Globus pallidus (tissue), 1 donor: ENCODE results near the gene LPAR3.

Experiments used
- DNase-seq: peaks from one replicate; pipeline ENCODE4 v3.0.0-alpha.2; 2015; ENCODE audit warnings: low spot score

Gene LPAR3

DNA sequence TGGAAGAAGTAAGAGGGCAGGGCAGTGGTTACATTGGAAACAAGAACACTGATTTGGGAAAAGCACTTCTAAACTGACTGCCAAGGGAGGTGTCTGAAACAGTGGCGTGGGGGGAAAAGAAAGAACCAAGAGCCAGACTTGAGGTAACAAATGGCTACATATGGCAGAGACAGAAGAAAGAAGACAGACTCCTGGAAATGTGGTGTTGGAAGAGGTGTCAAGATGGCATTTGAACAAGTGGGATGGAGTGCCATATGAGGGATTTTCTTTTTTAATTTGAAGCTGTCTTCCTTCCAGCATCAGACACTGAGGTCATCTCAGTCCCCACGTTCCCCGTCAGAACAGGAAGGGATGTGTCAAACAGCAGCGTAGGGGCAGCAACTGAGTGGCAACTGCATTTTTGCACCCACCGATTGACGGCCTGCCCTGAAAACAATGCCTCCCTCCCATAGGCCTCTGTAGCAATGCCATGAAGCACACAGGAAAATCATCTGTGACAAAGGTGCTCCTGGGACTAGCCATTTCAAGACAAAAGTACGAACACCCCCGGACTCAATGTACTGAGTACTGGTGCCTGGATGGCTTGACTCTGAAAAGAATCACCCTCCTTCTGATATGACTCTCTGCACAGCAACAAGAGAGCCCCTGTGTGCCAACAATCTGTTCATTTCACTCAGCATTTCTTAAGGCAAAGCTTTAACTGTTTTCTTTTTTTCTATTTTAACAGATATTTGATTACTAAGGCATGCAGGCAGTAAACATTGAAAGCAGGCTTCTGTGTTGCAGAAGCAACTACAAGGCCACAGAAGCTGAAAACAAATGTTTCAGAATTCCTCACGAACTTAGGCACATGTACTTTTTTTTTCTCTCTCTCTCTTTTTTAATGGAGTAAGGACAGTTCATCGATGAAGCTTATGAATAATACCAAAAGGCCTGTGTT, 37.0 kb downstream of the LPAR3 start:
- DNase-seq: no peak

- DNase-seq: no peak
These were observed 37.8 kb downstream of the LPAR3 start for GRCh38 chr1:84855168-84855567.

DNA sequence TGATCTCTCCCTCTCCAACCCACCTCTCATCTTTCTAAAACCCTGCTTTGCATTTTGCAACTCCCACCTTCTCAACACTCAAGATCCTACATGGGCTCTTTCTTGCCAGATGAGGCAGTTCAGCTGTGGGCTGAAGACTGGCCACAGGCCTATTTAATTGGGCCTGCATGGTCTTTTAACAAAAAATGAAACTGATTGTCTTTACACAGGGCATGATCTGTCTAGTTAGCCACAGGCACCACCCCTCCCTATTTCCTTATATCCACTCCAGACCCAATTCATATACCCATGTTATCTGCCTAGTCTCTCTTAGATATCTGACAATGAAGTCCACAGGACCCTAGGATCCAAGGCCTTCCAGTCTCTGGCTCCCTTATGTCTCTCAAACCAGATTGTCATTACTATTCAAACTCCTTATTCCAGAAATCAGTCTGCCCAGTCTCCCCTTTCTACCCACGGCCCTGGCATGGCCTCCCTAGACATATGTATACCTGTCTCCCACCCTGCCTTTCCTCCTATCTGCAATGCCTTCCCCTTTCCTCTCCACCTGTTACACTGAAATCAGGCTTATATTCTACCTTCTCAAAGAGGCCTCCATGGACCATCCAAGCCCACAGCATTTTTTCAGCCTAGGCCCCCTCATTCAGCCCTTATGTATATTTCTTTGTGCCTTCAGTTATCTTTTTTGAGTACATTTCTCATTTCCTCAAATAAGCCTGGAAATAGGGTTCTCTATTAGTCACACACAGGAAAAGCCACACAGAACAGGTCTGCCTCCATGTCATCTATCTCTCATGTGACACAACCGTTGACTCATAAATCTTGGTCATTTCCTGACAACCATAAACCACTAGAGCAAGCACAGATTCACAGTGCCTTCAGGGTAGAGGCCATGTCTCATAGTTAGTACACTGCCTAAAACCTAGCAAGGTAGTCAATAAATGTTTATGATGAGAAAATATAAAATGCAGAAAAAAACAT, 39.0 kb downstream of the LPAR3 start:
- no peak for DNase-seq

- DNase-seq: no peak
These were observed 41.2 kb downstream of the LPAR3 start for GRCh38 chr1:84851839-84852238.

DNA sequence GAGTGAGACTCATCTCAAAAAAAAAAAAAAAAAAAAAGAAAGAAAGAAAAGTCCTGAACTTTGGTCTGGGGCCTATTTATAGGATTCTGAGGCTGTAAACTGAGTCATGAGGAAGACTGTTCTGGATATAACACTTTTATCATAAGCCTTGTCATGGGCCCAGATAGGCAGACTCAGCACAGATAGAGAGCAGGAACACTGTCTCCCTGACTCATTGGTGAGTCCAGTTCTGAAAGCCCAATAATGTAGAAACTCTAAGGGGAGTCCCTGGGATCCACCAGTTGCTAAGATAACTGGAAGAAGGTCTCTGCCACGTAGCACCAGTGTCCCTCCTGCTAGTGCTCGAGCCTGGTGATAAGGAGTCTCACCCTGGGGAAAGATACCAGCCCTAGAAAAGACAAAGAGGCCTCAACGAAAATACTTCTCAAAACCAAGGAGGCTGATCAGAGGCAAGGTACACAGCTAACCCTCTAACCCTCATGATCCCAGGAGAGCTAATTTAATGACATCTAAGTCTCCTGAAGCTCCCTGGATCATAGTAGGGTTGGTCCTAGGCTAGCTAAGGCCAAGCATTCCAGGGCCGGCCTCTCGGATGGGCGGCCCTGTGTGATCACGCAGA, 43.5 kb downstream of the LPAR3 start:
- DNase-seq: no peak

DNA sequence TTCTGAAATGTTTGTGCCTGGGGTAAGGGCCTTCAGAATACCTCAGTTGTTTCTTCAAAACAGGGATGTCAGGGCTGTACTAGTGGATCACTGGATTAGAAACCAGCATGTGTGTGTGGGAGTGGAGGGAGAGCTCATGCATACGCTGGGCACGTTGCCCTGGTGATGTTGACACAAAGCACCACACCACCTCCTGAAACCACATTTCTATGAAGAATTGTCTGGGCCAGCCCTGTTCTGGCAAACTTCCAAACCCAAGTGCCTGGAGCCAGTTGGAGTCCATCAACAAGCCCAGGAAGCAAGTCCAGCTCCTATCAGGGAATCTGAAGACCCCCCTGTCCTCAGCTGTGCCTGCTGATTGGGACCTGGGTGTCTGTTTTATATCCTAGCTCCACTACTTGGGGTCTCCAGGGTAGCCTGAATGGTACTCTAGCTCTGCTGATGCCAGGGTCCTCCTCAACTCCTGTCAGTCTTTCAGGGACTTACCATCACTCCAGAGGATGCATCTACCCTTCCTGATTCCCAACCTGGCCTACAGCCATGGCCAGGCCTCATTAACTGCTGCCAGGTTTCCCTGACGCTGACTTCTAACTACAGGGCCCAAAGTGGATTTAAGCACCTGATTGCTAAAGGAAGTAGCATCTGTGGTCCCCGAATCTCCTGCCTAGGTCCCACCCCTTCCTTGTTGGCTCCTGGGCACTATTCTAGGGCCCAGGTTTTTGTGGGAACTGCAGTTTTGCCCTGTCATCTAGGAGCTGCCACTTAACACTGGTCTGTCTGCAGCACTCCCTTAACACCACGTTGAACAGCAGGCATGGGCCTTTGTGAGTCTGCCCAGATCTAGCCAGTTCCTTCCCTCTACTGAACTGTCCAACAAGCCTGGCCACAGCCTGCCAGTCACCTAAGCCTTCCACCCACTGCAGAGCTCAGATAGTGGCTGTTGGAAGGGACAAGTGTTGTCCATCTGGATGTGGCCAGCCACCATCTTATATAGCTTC, 45.5 kb downstream of the LPAR3 start:
- DNase-seq: peak; percentile 18

- DNase-seq: no peak
These were observed 46.6 kb downstream of the LPAR3 start for GRCh38 chr1:84846387-84846786.

DNA sequence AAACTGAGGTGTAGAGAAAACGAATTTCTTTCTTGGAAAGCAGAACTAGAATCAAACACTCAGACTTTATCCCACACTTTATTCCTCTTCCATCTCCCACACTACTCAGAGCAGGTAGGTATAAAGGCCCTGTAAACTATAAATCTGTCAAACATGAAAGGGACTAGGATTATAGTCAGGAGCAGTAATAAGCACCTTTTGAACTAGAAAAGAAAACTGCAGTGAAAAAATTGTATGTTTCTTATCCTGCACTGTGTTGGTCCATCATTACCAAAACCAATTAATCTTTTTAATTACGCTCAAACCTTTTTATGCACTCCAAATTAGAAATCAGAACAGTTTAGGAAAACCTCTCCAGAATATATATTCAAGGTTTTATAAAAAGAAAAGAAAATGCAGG, 47.6 kb downstream of the LPAR3 start:
- no peak for DNase-seq

DNA sequence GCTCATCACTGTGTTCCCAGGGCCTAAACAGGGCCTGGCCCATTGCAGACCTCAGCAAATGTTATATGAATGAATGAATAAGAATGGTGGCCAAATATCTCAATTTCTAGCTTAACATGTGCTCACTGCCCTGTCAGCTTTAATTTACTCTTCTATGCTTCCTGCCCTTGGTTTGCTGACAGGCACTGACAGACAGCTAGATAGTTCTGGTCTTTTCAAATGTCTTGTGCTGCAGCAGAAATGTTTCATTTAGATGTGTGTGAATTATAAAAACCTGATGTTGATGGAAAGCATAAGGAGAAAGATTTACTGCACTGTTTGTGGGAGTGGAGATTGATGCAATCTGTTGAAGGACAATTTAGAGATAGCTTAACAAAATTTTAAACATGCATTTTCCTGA, 48.9 kb downstream of the LPAR3 start:
- no peak for DNase-seq

DNA sequence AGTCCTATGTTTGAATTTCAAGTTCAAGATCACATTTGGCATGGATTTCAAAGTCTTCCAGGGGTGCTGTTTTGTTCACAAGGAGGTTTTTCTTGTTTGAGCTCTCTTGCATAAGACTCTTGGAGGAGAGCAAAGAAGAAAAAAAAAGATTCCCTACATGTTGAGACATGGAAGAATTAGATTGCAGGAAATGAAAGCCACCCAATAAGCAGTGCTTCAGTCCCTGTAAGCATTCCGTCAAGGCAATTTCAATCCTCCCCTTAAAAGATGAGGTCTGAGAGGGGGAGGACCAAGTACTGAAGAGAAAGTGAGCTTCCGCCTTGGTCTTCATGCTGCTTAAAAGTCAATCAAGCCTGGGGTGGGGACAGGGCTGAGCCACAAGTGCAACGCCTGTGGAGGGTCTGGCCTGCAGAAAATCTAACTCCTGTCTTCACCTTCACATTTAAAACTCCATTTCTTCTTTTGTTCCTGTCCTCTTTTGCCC, 50.2 kb downstream of the LPAR3 start:
- no peak for DNase-seq

GRCh38 chr1:84841971-84842370, 51.0 kb downstream of the LPAR3 start:
- no peak for DNase-seq

GRCh38 chr1:84840346-84840745, 52.7 kb downstream of the LPAR3 start:
- no peak for DNase-seq

DNA sequence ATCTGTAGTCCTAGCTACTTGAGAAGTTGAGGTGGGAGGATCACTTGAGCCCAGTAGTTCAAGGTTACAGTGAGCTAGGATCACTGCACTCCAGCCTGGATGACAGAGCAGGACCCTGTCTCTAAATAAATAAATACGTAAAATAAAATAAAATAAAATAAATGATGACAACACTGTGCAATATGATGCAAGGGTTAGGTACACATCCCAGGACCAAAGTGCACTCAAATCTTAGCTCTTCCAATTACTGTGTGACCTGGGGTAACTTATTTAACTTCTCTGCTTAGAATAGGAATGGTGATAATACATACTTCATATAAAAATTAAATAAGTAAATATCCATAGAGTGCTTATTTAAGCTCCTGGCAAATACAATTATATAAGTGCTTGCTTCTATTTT, 53.5 kb downstream of the LPAR3 start:
- no peak for DNase-seq

DNA sequence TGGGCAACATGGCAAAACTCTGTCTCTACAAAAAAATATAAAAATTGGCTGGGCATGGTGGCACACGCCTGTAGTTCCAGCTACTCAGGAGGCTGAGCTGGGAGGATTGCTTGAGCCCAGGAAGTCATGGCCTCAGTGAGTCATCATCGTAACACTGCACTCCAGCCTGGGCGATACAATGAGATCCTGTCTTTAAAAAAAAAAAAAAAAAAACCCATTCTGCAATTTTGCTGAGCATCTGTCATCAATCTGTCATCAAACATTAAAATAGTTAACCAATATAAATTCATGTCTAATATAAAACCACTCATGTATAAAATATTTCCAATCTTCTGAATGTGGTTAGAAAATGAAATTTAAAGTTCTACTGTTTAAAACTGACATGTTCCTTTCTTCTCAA, 56.9 kb downstream of the LPAR3 start:
- DNase-seq: no peak

DNA sequence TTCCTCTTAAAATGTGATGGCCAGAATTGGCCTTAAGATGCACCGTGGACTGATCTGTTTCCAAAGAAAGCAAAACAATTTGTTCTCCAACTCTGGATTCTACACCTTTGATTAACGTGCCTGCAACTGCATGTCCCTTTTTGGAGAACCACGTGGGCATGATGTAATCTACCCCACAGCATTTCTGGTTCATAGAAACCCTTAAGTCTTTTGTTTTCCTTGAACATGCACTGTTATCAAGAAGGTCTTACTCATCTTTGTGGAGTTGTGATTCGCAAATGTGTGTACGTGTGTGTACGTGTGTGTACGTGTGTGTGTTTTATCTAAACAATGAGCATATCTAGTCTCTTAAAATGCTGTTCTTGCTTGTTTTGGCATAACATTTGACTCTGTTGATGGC, 57.8 kb downstream of the LPAR3 start:
- no peak for DNase-seq

GRCh38 chr1:84834419-84835064, 58.5 kb downstream of the LPAR3 start:
- no peak for DNase-seq

DNA sequence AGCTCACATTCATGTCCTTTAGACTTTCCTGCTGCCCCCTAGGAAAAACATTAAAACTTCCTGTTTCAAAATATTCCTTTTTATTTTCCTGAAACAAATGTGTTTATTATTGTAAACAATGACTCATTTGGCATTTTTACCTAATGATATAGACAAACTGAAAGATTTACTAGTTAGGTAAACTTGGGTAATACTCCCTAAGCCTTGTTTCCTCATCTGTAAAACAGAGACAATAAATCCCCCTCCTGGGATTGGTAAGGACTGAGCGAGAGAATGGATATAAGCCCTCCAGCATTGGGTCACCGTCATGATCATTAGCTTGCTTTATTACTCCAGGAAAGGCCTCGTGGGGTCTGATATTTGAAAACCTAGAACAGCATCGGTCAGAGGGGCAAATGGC, 59.8 kb downstream of the LPAR3 start:
- no peak for DNase-seq

GRCh38 chr1:84830136-84830535, 62.9 kb downstream of the LPAR3 start:
- DNase-seq: no peak

- DNase-seq: no peak
These were observed 65.0 kb downstream of the LPAR3 start for GRCh38 chr1:84827976-84828375.

GRCh38 chr1:84827555-84827954, 65.5 kb downstream of the LPAR3 start:
- DNase-seq: no peak
